Hepatocyte (in vitro differentiated cells): ENCODE data around the gene SHOX. TPM values are rescaled to one million over a fixed set of nuclear protein-coding genes. Genes with fewer than 3 reads are reported as not detected.

ENCODE experiments used
- DNase-seq: peaks from one replicate; pipeline ENCODE4 v3.0.0-alpha.2; 2016; ENCODE audit warnings: low spot score
- H2AFZ ChIP-seq: fragments of 200-600 bp; sonication (generic); 2 replicates; pipeline ENCODE4 v1.6.0; 2016; ENCODE audit warnings: antibody characterized with exemption, mild to moderate bottlenecking
- H3K27ac ChIP-seq: fragments of 200-600 bp; sonication (generic); 2 replicates; pipeline ENCODE4 v1.5.1; 2016; ENCODE audit warnings: mild to moderate bottlenecking
- H3K27me3 ChIP-seq: fragments of 200-600 bp; sonication (generic); 2 replicates; pipeline ENCODE4 v1.6.1; 2016
- H3K36me3 ChIP-seq: fragments of 200-600 bp; sonication (generic); replicated peaks from 2 replicates; pipeline ENCODE4 v1.5.1; 2016; ENCODE audit warnings: low read depth; ENCODE audit not compliant: insufficient read depth
- H3K4me1 ChIP-seq: fragments of 200-600 bp; sonication (generic); 2 replicates; pipeline ENCODE4 v1.5.1; 2016; ENCODE audit warnings: mild to moderate bottlenecking, moderate library complexity; ENCODE audit not compliant: insufficient read depth
- H3K4me2 ChIP-seq: fragments of 200-600 bp; sonication (generic); 2 replicates; pipeline ENCODE4 v1.6.0; 2016
- H3K4me3 ChIP-seq: fragments of 200-600 bp; sonication (generic); 2 replicates; pipeline ENCODE4 v1.5.1; 2016; ENCODE audit warnings: mild to moderate bottlenecking
- H3K79me2 ChIP-seq: fragments of 200-600 bp; sonication (generic); 2 replicates; pipeline ENCODE4 v1.6.0; 2017; ENCODE audit warnings: mild to moderate bottlenecking
- H3K9me2 ChIP-seq: fragments of 200-600 bp; sonication (generic); replicated peaks from 2 replicates; pipeline ENCODE4 v1.6.0; 2017; ENCODE audit warnings: mild to moderate bottlenecking; ENCODE audit not compliant: insufficient read depth
- H3K9me3 ChIP-seq: fragments of 200-600 bp; sonication (generic); 2 replicates; pipeline ENCODE4 v1.5.1; 2016; ENCODE audit warnings: low read depth, mild to moderate bottlenecking
- H4K20me1 ChIP-seq: fragments of 200-600 bp; sonication (generic); 2 replicates; pipeline ENCODE4 v1.6.0; 2016; ENCODE audit warnings: mild to moderate bottlenecking; ENCODE audit not compliant: insufficient read depth, poor library complexity, severe bottlenecking
- EZH2 ChIP-seq: fragments of 200-600 bp; sonication (generic); IDR thresholded peaks from 2 replicates; pipeline ENCODE4 v1.6.1; 2016; ENCODE audit warnings: antibody characterized with exemption, mild to moderate bottlenecking, borderline replicate concordance
- EZH2phosphoT487 ChIP-seq: fragments of 200-600 bp; sonication (generic); IDR thresholded peaks from one replicate; pipeline ENCODE4 v1.6.1; 2018; ENCODE audit warnings: antibody characterized with exemption, mild to moderate bottlenecking, low read depth, moderate library complexity; ENCODE audit not compliant: unreplicated experiment, severe bottlenecking
- WGBS: methylation state at CpG from one replicate; pipeline ENCODE4 v1.1.6; 2016; ENCODE audit warnings: low lambda C conversion rate; ENCODE audit errors: missing lambda C conversion rate; 5-methylcytosine and 5-hydroxymethylcytosine counted together
- polyA plus RNA-seq: library from polyadenylated mRNA; unstranded; fragments of >200 nt; fragmentation: Nextera tagmentation; extraction: Ambion mirVana; gene quantifications from 2 replicates; pipeline ENCODE4 v1.2.1, GENCODE V29; 2016
- total RNA-seq: library from RNA; depleted of rRNA; stranded (reverse); fragments of >200 nt; gene quantifications from 2 replicates; pipeline ENCODE4 v1.2.3, GENCODE V29; 2014
- TF ChIP-seq, protein P1 (sequence below): fragments of 200-600 bp; sonication (generic); IDR thresholded peaks from 2 replicates; pipeline ENCODE4 v1.5.1; 2016; ENCODE audit warnings: antibody characterized with exemption, mild to moderate bottlenecking; ENCODE audit not compliant: poor library complexity

The SHOX gene
- total and polyA plus RNA-seq, 2 experiments from 2014 or later: 0.10 TPM; not detected in 1

DNA sequence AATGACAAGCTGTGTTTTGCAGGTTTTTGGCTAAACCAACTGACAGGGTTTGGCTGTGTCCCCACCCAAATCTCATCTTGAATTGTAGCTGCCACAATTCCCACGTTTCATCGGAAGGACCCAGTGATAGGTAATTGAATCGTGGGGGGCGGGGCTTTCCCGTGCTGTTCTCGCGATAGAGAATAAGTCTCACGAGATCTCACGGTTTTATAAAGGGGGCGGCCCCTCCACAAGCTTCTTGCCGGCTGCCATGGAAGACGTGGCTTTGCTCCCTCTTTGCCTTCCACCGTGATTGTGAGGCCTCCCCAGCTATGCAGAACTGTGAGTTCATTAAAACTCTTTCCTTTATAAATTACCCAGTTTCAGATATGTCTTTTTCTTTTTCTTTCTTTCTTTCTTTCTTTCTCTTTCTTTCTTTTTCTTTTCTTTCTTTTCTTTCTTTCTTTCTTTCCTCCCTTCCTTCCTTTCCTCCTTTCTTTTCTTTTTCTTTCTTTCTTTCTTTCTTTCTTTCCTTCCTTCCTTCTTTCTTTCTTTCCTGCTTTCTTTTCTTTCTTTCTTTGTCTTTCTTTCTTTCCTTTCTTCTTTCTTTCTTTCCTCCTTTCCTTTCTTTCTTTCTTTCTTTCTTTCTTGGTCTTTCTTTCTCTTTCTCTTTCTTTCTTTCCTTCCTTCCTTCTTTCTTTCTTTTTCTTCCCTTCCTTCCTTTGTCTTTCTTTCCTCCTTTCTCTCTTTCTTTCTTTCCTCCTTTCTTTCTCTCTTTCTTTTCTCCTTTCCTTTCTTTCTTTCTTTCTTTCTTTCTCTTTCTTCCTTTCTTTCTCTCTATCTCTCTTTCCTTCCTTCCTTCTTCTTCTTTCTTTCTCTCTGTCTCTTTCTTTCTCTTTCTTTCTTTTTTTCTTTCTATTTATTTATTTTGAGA is 54.8 kb downstream of the SHOX start:
- Histone ChIP-seq H3K4me3 (no peak overlapping the region), H2AFZ (no peak overlapping the region), H3K4me2 (no peak overlapping the region), H3K36me3 (no peaks in the 10 kb centered on the region), H3K79me2 (no peaks in the 10 kb centered on the region), H4K20me1 (no peaks in the 10 kb centered on the region), H3K4me1 (no peaks in the 10 kb centered on the region), H3K9me2 (no peaks in the 10 kb centered on the region), H3K9me3 (no peaks in the 10 kb centered on the region), H3K27ac (no peak overlapping the region), H3K27me3 (no peaks in the 10 kb centered on the region)
- 85% methylated on average over 13 of the region's 13 CpGs for WGBS
- TF ChIP-seq EZH2phosphoT487 (no peak), EZH2 (no peak)
- TF ChIP-seq, protein P1, sequence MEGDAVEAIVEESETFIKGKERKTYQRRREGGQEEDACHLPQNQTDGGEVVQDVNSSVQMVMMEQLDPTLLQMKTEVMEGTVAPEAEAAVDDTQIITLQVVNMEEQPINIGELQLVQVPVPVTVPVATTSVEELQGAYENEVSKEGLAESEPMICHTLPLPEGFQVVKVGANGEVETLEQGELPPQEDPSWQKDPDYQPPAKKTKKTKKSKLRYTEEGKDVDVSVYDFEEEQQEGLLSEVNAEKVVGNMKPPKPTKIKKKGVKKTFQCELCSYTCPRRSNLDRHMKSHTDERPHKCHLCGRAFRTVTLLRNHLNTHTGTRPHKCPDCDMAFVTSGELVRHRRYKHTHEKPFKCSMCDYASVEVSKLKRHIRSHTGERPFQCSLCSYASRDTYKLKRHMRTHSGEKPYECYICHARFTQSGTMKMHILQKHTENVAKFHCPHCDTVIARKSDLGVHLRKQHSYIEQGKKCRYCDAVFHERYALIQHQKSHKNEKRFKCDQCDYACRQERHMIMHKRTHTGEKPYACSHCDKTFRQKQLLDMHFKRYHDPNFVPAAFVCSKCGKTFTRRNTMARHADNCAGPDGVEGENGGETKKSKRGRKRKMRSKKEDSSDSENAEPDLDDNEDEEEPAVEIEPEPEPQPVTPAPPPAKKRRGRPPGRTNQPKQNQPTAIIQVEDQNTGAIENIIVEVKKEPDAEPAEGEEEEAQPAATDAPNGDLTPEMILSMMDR: no peak
- no peak for DNase-seq

DNA sequence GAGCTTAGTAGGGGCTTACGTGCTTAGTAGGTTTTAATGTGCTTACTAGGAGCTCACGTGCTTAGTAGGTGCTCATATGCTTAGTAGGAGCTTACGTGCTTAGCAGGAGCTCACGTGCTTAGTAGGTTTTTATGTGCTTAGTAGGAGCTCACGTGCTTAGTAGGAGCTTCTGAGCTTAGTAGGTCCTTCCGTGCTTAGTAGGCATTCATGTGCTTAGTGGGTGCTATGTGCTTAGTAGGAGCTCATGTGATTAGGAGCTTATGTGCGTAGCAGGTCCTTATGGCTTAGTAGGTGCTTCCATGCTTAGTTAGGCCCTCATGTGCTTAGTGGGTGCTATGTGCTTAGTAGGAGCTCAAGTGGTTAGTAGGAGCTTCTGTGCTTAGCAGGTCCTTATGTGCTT is 59.4 kb downstream of the SHOX start:
- no peaks in the 10 kb centered on the region for H3K36me3 ChIP-seq
- no peak overlapping the region for H2AFZ ChIP-seq
- no peak for TF ChIP-seq EZH2
- TF ChIP-seq EZH2phosphoT487: no peak
- TF ChIP-seq, protein P1: no peak
- H3K4me1 ChIP-seq: no peaks in the 10 kb centered on the region
- H3K9me3 ChIP-seq: no peaks in the 10 kb centered on the region
- no peak for DNase-seq
- 89% methylated on average over 6 of the region's 7 CpGs for WGBS
- no peak overlapping the region for H3K4me3 ChIP-seq
- no peaks in the 10 kb centered on the region for H3K9me2 ChIP-seq
- H3K79me2 ChIP-seq: no peaks in the 10 kb centered on the region
- H3K27ac ChIP-seq: no peak overlapping the region
- no peak overlapping the region for H3K4me2 ChIP-seq
- H3K27me3 ChIP-seq: no peaks in the 10 kb centered on the region
- no peaks in the 10 kb centered on the region for H4K20me1 ChIP-seq

DNA sequence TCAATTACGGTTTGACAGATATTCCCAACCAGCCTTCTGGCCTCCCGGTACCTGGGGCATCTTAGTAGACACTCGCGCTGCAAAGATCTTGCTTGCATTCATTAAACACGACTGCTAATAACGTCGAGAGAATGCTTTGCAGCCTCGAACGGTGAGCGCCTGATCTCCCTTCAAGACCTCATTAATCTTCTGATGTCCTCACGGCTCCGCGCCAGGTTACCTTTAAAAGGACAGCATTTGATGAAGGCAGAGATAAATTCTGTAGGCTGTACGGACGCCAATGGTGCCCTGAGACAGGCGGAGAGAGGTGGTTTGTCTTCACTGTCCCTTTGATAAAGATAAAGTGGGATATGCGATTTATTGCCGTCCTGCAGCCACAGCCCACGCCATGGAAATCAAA is 64.2 kb downstream of the SHOX start:
- Histone ChIP-seq H4K20me1 (no peaks in the 10 kb centered on the region), H3K9me2 (no peaks in the 10 kb centered on the region), H3K27me3 (no peaks in the 10 kb centered on the region), H3K4me2 (no peak overlapping the region), H3K27ac (no peak overlapping the region), H2AFZ (no peak overlapping the region), H3K4me3 (no peak overlapping the region), H3K79me2 (no peaks in the 10 kb centered on the region), H3K4me1 (no peaks in the 10 kb centered on the region), H3K9me3 (no peaks in the 10 kb centered on the region), H3K36me3 (no peaks in the 10 kb centered on the region)
- TF ChIP-seq EZH2 (no peak), EZH2phosphoT487 (no peak)
- TF ChIP-seq, protein P1: no peak
- WGBS: 90% methylated on average over 19 of the region's 19 CpGs
- no peak for DNase-seq
